Right forelimb (tissue), 1 donor: ENCODE results near the gene UNC13D.

Experiments used
- DNase-seq: peaks from one replicate; pipeline ENCODE4 v3.0.0-alpha.2; 2018

UNC13D gene

GRCh38 chr17:75832652-75833400 lies 11.4 kb downstream of the UNC13D start:
- DNase-seq = no peak

- no peak for DNase-seq
Observed at GRCh38 chr17:75832164-75832651, 12.0 kb downstream of the UNC13D start.

GRCh38 chr17:75831032-75831571 lies 13.1 kb downstream of the UNC13D start:
- DNase-seq = no peak

GRCh38 chr17:75830164-75831031 lies 13.8 kb downstream of the UNC13D start:
- no peak for DNase-seq

- DNase-seq = no peak
Observed at GRCh38 chr17:75829747-75830146, 14.5 kb downstream of the UNC13D start.

GRCh38 chr17:75828741-75829140 lies 15.5 kb downstream of the UNC13D start:
- DNase-seq = no peak

GRCh38 chr17:75828076-75828400 lies 16.2 kb downstream of the UNC13D start:
- no peak for DNase-seq

- DNase-seq = peak; percentile 83
Observed at GRCh38 chr17:75827308-75828075, 16.7 kb downstream of the UNC13D start.

- no peak for DNase-seq
Observed at GRCh38 chr17:75826561-75827307, 17.5 kb downstream of the UNC13D start.

GRCh38 chr17:75825748-75826370 lies 18.3 kb downstream of the UNC13D start:
- no peak for DNase-seq

GRCh38 chr17:75825149-75825552 lies 19.1 kb downstream of the UNC13D start:
- DNase-seq = no peak

- no peak for DNase-seq
Observed at GRCh38 chr17:75824666-75825065, 19.5 kb downstream of the UNC13D start.

- DNase-seq = no peak
Observed at GRCh38 chr17:75824050-75824552, 20.1 kb downstream of the UNC13D start.

GRCh38 chr17:75823257-75824041 lies 20.8 kb downstream of the UNC13D start:
- no peak for DNase-seq

- DNase-seq = no peak
Observed at GRCh38 chr17:75822800-75823166, 21.4 kb downstream of the UNC13D start.

- DNase-seq = no peak
Observed at GRCh38 chr17:75822119-75822799, 21.9 kb downstream of the UNC13D start.

- DNase-seq = no peak
Observed at GRCh38 chr17:75821552-75821951, 22.7 kb downstream of the UNC13D start.

GRCh38 chr17:75820094-75821080 lies 23.8 kb downstream of the UNC13D start:
- no peak for DNase-seq

- peak; percentile 30 for DNase-seq
Observed at GRCh38 chr17:75819678-75820077, 24.5 kb downstream of the UNC13D start.
